HepG2 (cell line): Measurements from ENCODE around the gene DNPEP. TPM values are rescaled to one million over a fixed set of nuclear protein-coding genes. Genes with fewer than 3 reads are reported as not detected.
A peak's percentile ranks its signal among the peaks of the same experiment; 100 is the strongest.

ENCODE experiments used
- ARNT2 ChIP-seq: sonication (generic); formaldehyde crosslinking; IDR thresholded peaks from 2 replicates; pipeline ENCODE4 v1.8.0; 2022; ENCODE audit warnings: mild to moderate bottlenecking, low read depth, missing genetic modification reagents, moderate library complexity
- CENPX ChIP-seq: sonication (generic); formaldehyde crosslinking; IDR thresholded peaks from 2 replicates; pipeline ENCODE4 v1.9.0; 2021; ENCODE audit warnings: mild to moderate bottlenecking, missing genetic modification reagents, moderate library complexity
- DBP ChIP-seq: sonication (generic); formaldehyde crosslinking; IDR thresholded peaks from 2 replicates; pipeline ENCODE4 v1.4.0; 2020; ENCODE audit warnings: missing genetic modification reagents; ENCODE audit errors: not compliant biosample characterization
- ELF3 ChIP-seq: IDR thresholded peaks from 2 replicates; pipeline ENCODE4 v1.6.1; 2016; ENCODE audit warnings: missing genetic modification reagents, missing compliant biosample characterization
- FOXO4 ChIP-seq: sonication (generic); formaldehyde crosslinking; conservative IDR thresholded peaks from 2 replicates; pipeline ENCODE4 v1.8.1; 2023; ENCODE audit warnings: missing genetic modification reagents
- FOXP1 ChIP-seq, 2 experiments: fragments of 450-650 bp in 1 of 2; IDR thresholded peaks; 2 replicates each; pipeline ENCODE4 v1.6.1; 2017 to 2018; ENCODE audit warnings: antibody characterized with exemption in 1 of 2
- GATAD1 ChIP-seq: IDR thresholded peaks from 2 replicates; pipeline ENCODE4 v1.6.1; 2016; ENCODE audit warnings: missing genetic modification reagents, missing compliant biosample characterization
- HMG20B ChIP-seq: conservative IDR thresholded peaks from 2 replicates; pipeline ENCODE4 v1.6.1; 2016; ENCODE audit warnings: missing genetic modification reagents, missing compliant biosample characterization
- HOXA7 ChIP-seq: sonication (generic); formaldehyde crosslinking; IDR thresholded peaks from 2 replicates; pipeline ENCODE4 v1.8.1; 2022; ENCODE audit warnings: mild to moderate bottlenecking, missing genetic modification reagents, moderate library complexity
- JUND ChIP-seq: sonication (generic); formaldehyde crosslinking; IDR thresholded peaks from 2 replicates; pipeline ENCODE4 v1.8.0; 2022; ENCODE audit warnings: mild to moderate bottlenecking, missing genetic modification reagents
- KLF11 ChIP-seq: IDR thresholded peaks from 2 replicates; pipeline ENCODE4 v1.6.1; 2016; ENCODE audit warnings: missing compliant biosample characterization
- MBD4 ChIP-seq: IDR thresholded peaks from 2 replicates; pipeline ENCODE4 v1.6.1; 2012; ENCODE audit warnings: low read length, inconsistent platforms, borderline replicate concordance
- MED8 ChIP-seq: sonication (generic); formaldehyde crosslinking; IDR thresholded peaks from 2 replicates; pipeline ENCODE4 v1.8.1; 2023; ENCODE audit warnings: mild to moderate bottlenecking, missing genetic modification reagents; ENCODE audit not compliant: insufficient replicate concordance
- MLX ChIP-seq: IDR thresholded peaks from 2 replicates; pipeline ENCODE4 v1.6.1; 2016
- NFAT5 ChIP-seq: sonication (generic); formaldehyde crosslinking; IDR thresholded peaks from 2 replicates; pipeline ENCODE4 v1.4.0; 2020; ENCODE audit warnings: missing genetic modification reagents
- PITX1 ChIP-seq: sonication (generic); formaldehyde crosslinking; IDR thresholded peaks from 2 replicates; pipeline ENCODE4 v1.5.1; 2020; ENCODE audit warnings: mild to moderate bottlenecking, missing genetic modification reagents
- SOX6 ChIP-seq, 2 experiments: fragments of 450-650 bp in 1 of 2; sonication (generic) in 1 of 2; formaldehyde crosslinking in 1 of 2; IDR thresholded peaks; 2 replicates each; pipeline versions ENCODE4 v1.4.0 to v1.6.1; 2017 to 2020; ENCODE audit warnings: antibody characterized with exemption in 1 of 2, mild to moderate bottlenecking in 1 of 2, missing genetic modification reagents in 1 of 2
- TBX3 ChIP-seq: fragments of 450-650 bp; IDR thresholded peaks from 2 replicates; pipeline ENCODE4 v1.6.1; 2017; ENCODE audit warnings: antibody characterized with exemption, mild to moderate bottlenecking, inconsistent platforms, borderline replicate concordance
- TRIM22 ChIP-seq: fragments of 450-650 bp; IDR thresholded peaks from 2 replicates; pipeline ENCODE4 v1.6.1; 2017
- ZNF446 ChIP-seq: sonication (generic); formaldehyde crosslinking; IDR thresholded peaks from 2 replicates; pipeline ENCODE4 v1.5.0; 2020; ENCODE audit warnings: mild to moderate bottlenecking, missing genetic modification reagents
- ZNF550 ChIP-seq: sonication (generic); formaldehyde crosslinking; IDR thresholded peaks from 2 replicates; pipeline ENCODE4 v1.4.0; 2020; ENCODE audit warnings: mild to moderate bottlenecking, missing genetic modification reagents, borderline replicate concordance
- polyA plus RNA-seq, 8 experiments: library from polyadenylated mRNA; depleted of rRNA in 3 of 8; stranded (reverse) in 7 of 8; unstranded in 1 of 8; fragments of >200 nt; fragmentation: Illumina TruSeq in 4 of 8; extraction: Trizol in 4 of 8; gene quantifications; 2 replicates each; pipeline versions ENCODE4 v1.2.1 to v1.2.3, GENCODE V29; 2011 to 2016; ENCODE audit warnings: low read depth in 4 of 8, missing spikeins in 1 of 8, mixed read lengths in 1 of 8; ENCODE audit not compliant: insufficient read depth in 1 of 8
- total RNA-seq, 5 experiments: library from RNA; depleted of rRNA; stranded (reverse); fragments of >200 nt; fragmentation: Illumina TruSeq; extraction: Trizol; gene quantifications; 2 replicates each; pipeline ENCODE4 v1.2.3, GENCODE V29; 2016; ENCODE audit warnings: low read depth in 1 of 5

Gene DNPEP
- total and polyA plus RNA-seq, 2 of the 13 experiments (the other 11 are each of a cell fraction or from before 2014, with no cell fraction given) = 104 to 109 TPM

GRCh38 chr2:219331560-219332213, 56.0 kb downstream of the DNPEP start (continued):
- TF ChIP-seq NFAT5 (CRISPR knock-in tag) (peak; percentile 97), FOXO4 (no peak), TRIM22 (no peak), KLF11 (peak; percentile 97; the same call in 1 of the 2 replicates), HOXA7 (no peak), HMG20B (CRISPR knock-in tag) (0 out of 2 replicates have a peak, but pooled peaks have one; percentile 50), PITX1 (CRISPR knock-in tag) (peak; percentile 70), MED8 (no peak), SOX6 (IDR thresholded peaks at IDR 0.05) (no peak), SOX6 (CRISPR knock-in tag; IDR thresholded peaks at IDR 0.05) (0 out of 2 replicates have a peak, but pooled peaks have one; percentile 11), MLX (CRISPR knock-in tag) (0 out of 2 replicates have a peak, but pooled peaks have one; percentile 52), ELF3 (CRISPR knock-in tag) (peak; percentile 83), GATAD1 (peak; percentile 71), FOXP1 (IDR thresholded peaks at IDR 0.05) (no peak), FOXP1 (CRISPR knock-in tag; IDR thresholded peaks at IDR 0.05) (0 out of 2 replicates have a peak, but pooled peaks have one; percentile 9), ZNF446 (CRISPR knock-in tag) (peak; percentile 93; the same call in 1 of the 2 replicates), CENPX (no peak), MBD4 (no peak), JUND (CRISPR knock-in tag) (no peak), ARNT2 (CRISPR knock-in tag) (peak; percentile 91), ZNF550 (CRISPR knock-in tag) (no peak), DBP (CRISPR knock-in tag) (peak; percentile 88), TBX3 (no peak)
